K562 (cell line): Measurements from ENCODE around the gene CDH6. TPM values are rescaled to one million over a fixed set of nuclear protein-coding genes. Genes with fewer than 3 reads are reported as not detected.

Experiments used
- ATAC-seq: fragments of 200-7000 bp; cut with Tn5 transposase; 3 replicates; pipeline ENCODE4 v1.9.1; 2020; ENCODE audit warnings: moderate library complexity
- BruUV-seq: library from RNA; stranded (reverse); fragments of 400-500 nt; replicated peaks from 2 replicates; lab custom pipeline; 2021; lab: Mats Ljungman, UMichigan
- CTCF ChIA-PET: fragments of 300-600 bp; formaldehyde crosslinking; extraction: SDS; loops from one replicate; lab custom pipeline; 2021; ENCODE audit warnings: low intra/inter-chr PET ratio; lab: Yijun Ruan, JAX
- POLR2A ChIA-PET: fragments of 300-600, 350-650 bp; sonication (Branson Sonifier 250); formaldehyde crosslinking; extraction: SDS; loops from one replicate; lab custom pipeline; 2021; ENCODE audit warnings: antibody characterized with exemption, inconsistent platforms; lab: Yijun Ruan, JAX
- DNase-seq, 4 experiments: peaks; one replicate each; pipeline versions ENCODE4 v3.0.0 to v3.0.0-alpha.2; 2011 to 2018; ENCODE audit warnings: low spot score in 3 of 4, mixed read lengths in 3 of 4; ENCODE audit errors: extremely low read depth in 1 of 4
- FAIRE-seq: peaks from 2 replicates; lab custom pipeline; 2011; peaks lifted over from hg19 to GRCh38; lab: Jason Lieb, UNC
- H2AFZ ChIP-seq: 2 replicates; pipeline ENCODE4 v1.6.0; 2011; ENCODE audit warnings: low read depth, low read length, control low read depth, inconsistent platforms
- H3K27ac ChIP-seq: fragments of 200-600 bp; 3 replicates; pipeline ENCODE4 v1.8.0; 2011; ENCODE audit warnings: low read depth, mild to moderate bottlenecking, control low read depth, inconsistent platforms, low read length, moderate library complexity, mixed read lengths; ENCODE audit errors: extremely low read depth
- H3K27me3 ChIP-seq, 2 experiments: fragments of 300-600 bp in 1 of 2; 2 replicates in 1 of 2; 3 replicates in 1 of 2; pipeline versions ENCODE4 v1.6.0 to v1.8.0; 2011; ENCODE audit warnings: inconsistent platforms in 2 of 2, low read length in 2 of 2, mild to moderate bottlenecking in 1 of 2, mixed read lengths in 1 of 2, moderate library complexity in 1 of 2; ENCODE audit not compliant: control insufficient read depth in 2 of 2, insufficient read depth in 2 of 2
- H3K36me3 ChIP-seq: fragments of 300-600 bp; 3 replicates; pipeline ENCODE4 v1.8.0; 2011; ENCODE audit warnings: mild to moderate bottlenecking, low read length, inconsistent platforms; ENCODE audit not compliant: control insufficient read depth, insufficient read depth
- H3K4me1 ChIP-seq, 2 experiments: fragments of 200-600 bp in 1 of 2; replicated peaks in 1 of 2; 2 replicates in 1 of 2; 3 replicates in 1 of 2; pipeline versions ENCODE4 v1.5.1 to v1.8.0; 2011; ENCODE audit warnings: inconsistent platforms in 2 of 2, low read length in 2 of 2, mild to moderate bottlenecking in 1 of 2, mixed read lengths in 1 of 2, moderate library complexity in 1 of 2; ENCODE audit not compliant: control insufficient read depth in 2 of 2, insufficient read depth in 2 of 2
- H3K4me2 ChIP-seq: 2 replicates; pipeline ENCODE4 v1.6.1; 2011; ENCODE audit warnings: low read length, control low read depth, inconsistent platforms, mixed read lengths; ENCODE audit not compliant: insufficient read depth
- H3K4me3 ChIP-seq: fragments of 200-600 bp; sonication (generic), shearing (Covaris generic); 2 replicates; pipeline ENCODE4 v1.5.1; 2016; ENCODE audit warnings: control low read depth, inconsistent platforms
- H3K79me2 ChIP-seq: fragments of 200-600 bp; 3 replicates; pipeline ENCODE4 v1.8.0; 2011; ENCODE audit warnings: low read length, inconsistent platforms; ENCODE audit not compliant: control insufficient read depth, insufficient read depth
- H3K9ac ChIP-seq, 2 experiments: 2 replicates each; pipeline versions ENCODE4 v1.6.0 to v1.6.1; 2011; ENCODE audit warnings: low read depth in 2 of 2, low read length in 2 of 2, control low read depth in 1 of 2, inconsistent platforms in 1 of 2, mild to moderate bottlenecking in 1 of 2, mixed read lengths in 1 of 2; ENCODE audit not compliant: insufficient read depth in 1 of 2
- H3K9me1 ChIP-seq: one replicate; pipeline ENCODE4 v1.6.0; 2011; ENCODE audit warnings: inconsistent platforms, mild to moderate bottlenecking, low read length, moderate library complexity; ENCODE audit not compliant: control insufficient read depth, insufficient read depth
- H3K9me3 ChIP-seq: replicated peaks from 2 replicates; pipeline ENCODE4 v1.5.1; 2011; ENCODE audit warnings: low read depth, low read length, inconsistent platforms; ENCODE audit not compliant: control insufficient read depth, insufficient read depth
- H4K20me1 ChIP-seq: replicated peaks from 2 replicates; pipeline ENCODE4 v1.6.1; 2011; ENCODE audit warnings: low read length, inconsistent platforms, mixed read lengths; ENCODE audit not compliant: control insufficient read depth, insufficient read depth
- CTCF ChIP-seq, 3 experiments: IDR thresholded peaks in 2 of 3; conservative IDR thresholded peaks in 1 of 3; 2 replicates each; pipeline ENCODE4 v1.5.1; 2011 to 2012; ENCODE audit warnings: low read length in 3 of 3, mild to moderate bottlenecking in 3 of 3, control low read depth in 2 of 3, improper control_type of control experiment in 1 of 3, inconsistent platforms in 1 of 3, low read depth in 1 of 3, mixed read lengths in 1 of 3, moderate library complexity in 1 of 3; ENCODE audit not compliant: insufficient read depth in 2 of 3
- RAD21 ChIP-seq, 2 experiments: fragments of 250-450 bp in 1 of 2; fragments of 450-650 bp in 1 of 2; sonication (Bioruptor Pico) in 1 of 2; formaldehyde crosslinking in 1 of 2; IDR thresholded peaks in 1 of 2; conservative IDR thresholded peaks in 1 of 2; 2 replicates each; pipeline versions ENCODE4 v1.4.0 to v1.8.0; 2020 to 2022; ENCODE audit warnings: mild to moderate bottlenecking in 2 of 2, moderate library complexity in 1 of 2
- SAFB2 ChIP-seq: fragments of 200-400 bp; formaldehyde crosslinking; IDR thresholded peaks from 2 replicates; pipeline ENCODE4 v1.6.1; 2018; ENCODE audit warnings: borderline replicate concordance, low read length, low read depth, moderate library complexity; ENCODE audit not compliant: severe bottlenecking
- STAG1 ChIP-seq: sonication (generic); formaldehyde crosslinking; IDR thresholded peaks from 2 replicates; pipeline ENCODE4 v1.5.0; 2020; ENCODE audit warnings: missing genetic modification reagents, borderline replicate concordance
- ZBTB11 ChIP-seq, 3 experiments: fragments of 200-800 bp in 1 of 3; fragments of 250-450 bp in 1 of 3; fragments of 450-650 bp in 1 of 3; sonication (Bioruptor Pico) in 1 of 3; sonication (Bioruptor generic) in 1 of 3; formaldehyde crosslinking in 1 of 3; IDR thresholded peaks; 2 replicates each; pipeline versions ENCODE4 v1.6.1 to v1.8.0; 2016 to 2022; ENCODE audit warnings: mild to moderate bottlenecking in 2 of 3, missing genetic modification characterization in 2 of 3, missing compliant biosample characterization in 1 of 3, moderate library complexity in 1 of 3
- WGBS: fragments of 100-300 bp; shearing (Covaris generic); methylation state at CpG from one replicate; pipeline ENCODE4 v1.1.6; 2016; ENCODE audit warnings: low coverage, mixed read lengths; ENCODE audit not compliant: insufficient coverage; ENCODE audit errors: missing lambda C conversion rate; 5-methylcytosine and 5-hydroxymethylcytosine counted together
- in situ Hi-C: fragments of 300-500 bp; cut with MboI; formaldehyde crosslinking; loops from 4 replicates; pipeline ENCODE4 v1.15.0; 2018; ENCODE audit warnings: inconsistent platforms, mixed read lengths
- intact Hi-C: fragments of 100-400 bp; cut with micrococcal nuclease; formaldehyde crosslinking; loops from 2 replicates; pipeline ENCODE4 v1.14.2; 2022
- polyA plus RNA-seq, 8 experiments: library from polyadenylated mRNA; depleted of rRNA in 4 of 8; stranded (reverse) in 5 of 8; unstranded in 3 of 8; fragments of >200 nt; fragmentation: Nextera tagmentation in 2 of 8; fragmentation: Illumina TruSeq in 1 of 8; extraction: Ambion mirVana in 2 of 8; extraction: Trizol in 1 of 8; gene quantifications; 2 replicates each; pipeline versions ENCODE4 v1.2.1 to v1.2.3, GENCODE V29; 2011 to 2014; ENCODE audit warnings: inconsistent platforms in 1 of 8, missing spikeins in 1 of 8
- total RNA-seq, 7 experiments: library from RNA; depleted of rRNA in 6 of 7; stranded (reverse); fragments of >200 nt in 6 of 7; fragmentation: Illumina TruSeq in 2 of 7; extraction: Trizol in 2 of 7; gene quantifications; 2 replicates each; pipeline versions ENCODE4 v1.2.1 to v1.2.3, GENCODE V29; 2011 to 2021; ENCODE audit warnings: low replicate concordance in 1 of 7

CDH6 gene
- total and polyA plus RNA-seq, 9 of the 15 experiments (the other 6 are each of a cell fraction or from before 2014, with no cell fraction given), result not detected

- Histone ChIP-seq H3K4me3 (no peak overlapping the region), H3K36me3 (no peaks in the 10 kb centered on the region), H3K4me1 (no peaks in the 10 kb centered on the region), H3K4me2 (no peak overlapping the region), H3K9me1 (no peaks in the 10 kb centered on the region), H2AFZ (no peak overlapping the region), H3K79me2 (no peaks in the 10 kb centered on the region), H3K9ac (no peak overlapping the region), H3K9me3 (no peaks in the 10 kb centered on the region), H3K27me3 (no peaks in the 10 kb centered on the region; a peak in 2 of 5 replicates), H3K27ac (no peak overlapping the region), H4K20me1 (no peaks in the 10 kb centered on the region)
- no peak for TF ChIP-seq ZBTB11 (CRISPR knock-in tag; IDR thresholded peaks at IDR 0.05)
- TF ChIP-seq SAFB2, result no peak
- TF ChIP-seq RAD21 (CRISPR knock-in tag; conservative IDR thresholded peaks at IDR 0.05 in 1 of 2, IDR thresholded peaks at IDR 0.05 in 1 of 2), result peak in 1 of 2 experiments; percentile 27; a peak in 2 of 4 replicates
- peak; percentile 51; the same call in 1 of the 2 replicates for TF ChIP-seq STAG1 (CRISPR knock-in tag)
- peak; percentile 33 to 43 (median 36); a peak in 4 of 6 replicates for TF ChIP-seq CTCF (IDR thresholded peaks at IDR 0.05 in 2 of 3, conservative IDR thresholded peaks at IDR 0.05 in 1 of 3; ENCODE audit: insufficient read depth in 2 of 3, low read depth in 1 of 3, low read length in 3 of 3)
- DNase-seq (peak in 1 of 4 experiments; percentile 3), FAIRE-seq (no peak), ATAC-seq (peak; percentile 54; the same call in 1 of the 3 replicates)
- BruUV-seq, result no TSS peak
- intact Hi-C loops, result no loop called here
- in situ Hi-C loops, result no loop called here
- WGBS, result 2% methylated on average over 7 of the region's 7 CpGs
- ChIA-PET POLR2A (no interaction called here), CTCF (no interaction called here)
These were observed 97.9 kb downstream of the CDH6 start for GRCh38 chr5:31291323-31291854.
